ENCODE measurements around the gene GRK2. TPM values are rescaled to one million over a fixed set of nuclear protein-coding genes. Genes with fewer than 3 reads are reported as not detected.

Gene GRK2
- total and polyA plus RNA-seq, 11 donors: 40.1 to 107 (median 50.1) TPM

GRCh38 chr11:67291481-67292381, 25.5 kb downstream of the GRK2 start:
- intact Hi-C loops (cut with DNase I): no loop called here
- 89 to 94% (median 92%) methylated on average over 20 to 33 of the region's 33 CpGs for WGBS, 4 donors
- Histone ChIP-seq H3K27me3 (no peaks in the 10 kb centered on the region), H3K4me3 (no peak overlapping the region), H3K36me3 (peaks cover 0 to 74% (median 31%) of the 10 kb centered on the region in 9 donors), H3K4me1 (peaks cover 5 to 63% (median 28%) of the 10 kb centered on the region in 12 donors), H3K27ac (peak overlapping the region in 1 of 12 donors; percentile 100), H3K9me3 (peaks cover 0 to 11% (median 7%) of the 10 kb centered on the region in 12 donors)
- no peak for ATAC-seq
- TF ChIP-seq POLR2A (IDR thresholded peaks at IDR 0.05): no peak
- peak in 3 of 5 donors; percentile 26 to 55 (median 32) for DNase-seq

- Histone ChIP-seq H3K27me3 (no peaks in the 10 kb centered on the region), H3K9me3 (peaks cover 0 to 11% (median 7%) of the 10 kb centered on the region in 12 donors), H3K36me3 (peaks cover 0 to 76% (median 37%) of the 10 kb centered on the region in 9 donors), H3K4me1 (peaks cover 5 to 53% (median 22%) of the 10 kb centered on the region in 12 donors), H3K27ac (peak overlapping the region in 1 of 12 donors; percentile 4), H3K4me3 (no peak overlapping the region)
- WGBS, 4 donors: 51 to 70% (median 56%) methylated on average over 3 of the region's 3 CpGs
- DNase-seq: no peak
- TF ChIP-seq POLR2A (IDR thresholded peaks at IDR 0.05) (no peak), CTCF (IDR thresholded peaks at IDR 0.05) (no peak)
- no peak for ATAC-seq
- intact Hi-C loops (cut with DNase I): no loop called here
These were observed 26.4 kb downstream of the GRK2 start for GRCh38 chr11:67292671-67293070.

- intact Hi-C loops (cut with DNase I): no loop called here
- peaks cover 0 to 11% (median 7%) of the 10 kb centered on the region in 12 donors for H3K9me3 ChIP-seq
- H3K4me3 ChIP-seq: no peak overlapping the region
- TF ChIP-seq CTCF (IDR thresholded peaks at IDR 0.05) (no peak), POLR2A (IDR thresholded peaks at IDR 0.05) (no peak)
- no peaks in the 10 kb centered on the region for H3K27me3 ChIP-seq
- H3K27ac ChIP-seq: peak overlapping the region in 1 of 12 donors; percentile 4
- DNase-seq (no peak), ATAC-seq (no peak)
- H3K36me3 ChIP-seq: peaks cover 0 to 79% (median 38%) of the 10 kb centered on the region in 9 donors
- H3K4me1 ChIP-seq: peaks cover under 1 to 49% (median 17%) of the 10 kb centered on the region in 12 donors
- WGBS, 4 donors: 45 to 51% (median 49%) methylated on average over 3 of the region's 3 CpGs
These were observed 26.8 kb downstream of the GRK2 start for GRCh38 chr11:67293090-67293489.

- Histone ChIP-seq H3K4me3 (no peak overlapping the region), H3K36me3 (peaks cover 0 to 97% (median 63%) of the 10 kb centered on the region in 9 donors), H3K27ac (no peak overlapping the region), H3K4me1 (peaks cover 0 to 34% (median 1%) of the 10 kb centered on the region in 12 donors), H3K9me3 (peaks cover 0 to 11% (median 7%) of the 10 kb centered on the region in 12 donors), H3K27me3 (no peaks in the 10 kb centered on the region)
- 96 to 100% (median 99%) methylated on average over 1 of the region's 1 CpG for WGBS, 4 donors
- DNase-seq: no peak
- intact Hi-C loops (cut with DNase I): no loop called here
- no peak for TF ChIP-seq POLR2A (IDR thresholded peaks at IDR 0.05)
- no peak for TF ChIP-seq CTCF (IDR thresholded peaks at IDR 0.05)
- no peak for ATAC-seq
These were observed 29.6 kb downstream of the GRK2 start for GRCh38 chr11:67295846-67296245.

All from heart left ventricle (tissue), 16 donors.